Vagina (tissue), 2 donors: Measurements from ENCODE around the gene ATF6B. TPM values are rescaled to one million over a fixed set of nuclear protein-coding genes. Genes with fewer than 3 reads are reported as not detected.

Experiments
- DNase-seq, 2 donors: peaks; one replicate each; pipeline ENCODE4 v3.0.0-alpha.2; 2017; ENCODE audit errors: extremely low spot score in 2 of 2
- H3K27ac ChIP-seq: fragments of 200-600 bp; sonication (generic); one replicate; pipeline ENCODE4 v1.5.1; 2019
- H3K27me3 ChIP-seq: fragments of 200-600 bp; sonication (generic); one replicate; pipeline ENCODE4 v1.5.1; 2019
- H3K36me3 ChIP-seq, 2 donors: fragments of 200-600 bp; sonication (generic); one replicate each; pipeline ENCODE4 v1.5.1; 2017 to 2019
- H3K4me1 ChIP-seq: fragments of 200-600 bp; sonication (generic); one replicate; pipeline ENCODE4 v1.5.1; 2019
- H3K4me3 ChIP-seq, 2 donors: fragments of 200-600 bp; sonication (generic); 1 replicate in 1 of 2; 2 replicates in 1 of 2; pipeline ENCODE4 v1.5.1; 2016 to 2019
- H3K9me3 ChIP-seq: fragments of 200-600 bp; sonication (generic); one replicate; pipeline ENCODE4 v1.5.1; 2019
- CTCF ChIP-seq, 3 experiments: fragments of 450-650 bp in 2 of 3; fragments of 200-600 bp in 1 of 3; sonication (generic) in 1 of 3; IDR thresholded peaks; one replicate each; pipeline ENCODE4 v1.5.1; 2017 to 2019; ENCODE audit warnings: antibody characterized with exemption in 3 of 3, mild to moderate bottlenecking in 2 of 3, moderate library complexity in 2 of 3
- POLR2A ChIP-seq, 2 donors: fragments of 450-650 bp; IDR thresholded peaks; one replicate each; pipeline ENCODE4 v1.6.1; 2017; ENCODE audit warnings: antibody characterized with exemption in 2 of 2, mild to moderate bottlenecking in 2 of 2, moderate library complexity in 2 of 2
- POLR2AphosphoS5 ChIP-seq, 2 donors: sonication (generic); formaldehyde crosslinking; IDR thresholded peaks; one replicate each; pipeline ENCODE4 v1.9.0; 2017; ENCODE audit warnings: antibody characterized with exemption in 2 of 2, mild to moderate bottlenecking in 2 of 2, low read depth in 1 of 2; ENCODE audit not compliant: insufficient read depth in 1 of 2
- intact Hi-C: fragments of 100-400 bp; cut with DNase I; formaldehyde crosslinking; loops from one replicate; pipeline ENCODE4 v1.15.1; 2023
- total RNA-seq: library from RNA; depleted of rRNA; stranded (reverse); fragments of >200 nt; gene quantifications from one replicate; pipeline ENCODE4 v1.2.3, GENCODE V29; 2016

ATF6B gene
- total RNA-seq, 1 donor from 2014 or later, result 76.6 TPM

- peak overlapping the region; percentile 67 to 97 for H3K4me3 ChIP-seq
- intact Hi-C loops, result loop anchor here (10.0 kb wide), 2 partner anchors 48 to 118 kb away; partner anchors contain the start of genes AGPAT1 and RNF5
These were observed 1.2 kb downstream of the ATF6B start for GRCh38 chr6:32126880-32127279.

GRCh38 chr6:32123681-32124080, 4.4 kb downstream of the ATF6B start:
- TF ChIP-seq POLR2AphosphoS5 (IDR thresholded peaks at IDR 0.05; ENCODE audit: insufficient read depth in 1 of 2, low read depth in 1 of 2), result no peak
- TF ChIP-seq POLR2A (IDR thresholded peaks at IDR 0.05), result no peak
- no peak for TF ChIP-seq CTCF (IDR thresholded peaks at IDR 0.05)
- H3K4me1 ChIP-seq, result peaks cover 27% of the 10 kb centered on the region
- intact Hi-C loops, result loop anchor here (10.0 kb wide), 2 partner anchors 51 to 121 kb away; partner anchors contain the start of genes AGPAT1 and RNF5
- no peaks in the 10 kb centered on the region for H3K27me3 ChIP-seq
- H3K36me3 ChIP-seq, result peaks cover 0 to 60% of the 10 kb centered on the region in 2 donors
- H3K27ac ChIP-seq, result no peak overlapping the region
- H3K9me3 ChIP-seq, result no peaks in the 10 kb centered on the region
- H3K4me3 ChIP-seq, result no peak overlapping the region
- DNase-seq, result no peak

More at GRCh38 chr6:32126880-32127279, 1.2 kb downstream of the ATF6B start:
- Histone ChIP-seq H3K27me3 (no peaks in the 10 kb centered on the region), H3K9me3 (no peaks in the 10 kb centered on the region), H3K4me1 (peaks cover 38% of the 10 kb centered on the region), H3K27ac (peak overlapping the region; percentile 88), H3K36me3 (peaks cover 0 to 32% of the 10 kb centered on the region in 2 donors)
- no peak for TF ChIP-seq POLR2AphosphoS5 (IDR thresholded peaks at IDR 0.05; ENCODE audit: insufficient read depth in 1 of 2, low read depth in 1 of 2)
- no peak for TF ChIP-seq POLR2A (IDR thresholded peaks at IDR 0.05)
- no peak for TF ChIP-seq CTCF (IDR thresholded peaks at IDR 0.05)
- DNase-seq, result no peak

DNA sequence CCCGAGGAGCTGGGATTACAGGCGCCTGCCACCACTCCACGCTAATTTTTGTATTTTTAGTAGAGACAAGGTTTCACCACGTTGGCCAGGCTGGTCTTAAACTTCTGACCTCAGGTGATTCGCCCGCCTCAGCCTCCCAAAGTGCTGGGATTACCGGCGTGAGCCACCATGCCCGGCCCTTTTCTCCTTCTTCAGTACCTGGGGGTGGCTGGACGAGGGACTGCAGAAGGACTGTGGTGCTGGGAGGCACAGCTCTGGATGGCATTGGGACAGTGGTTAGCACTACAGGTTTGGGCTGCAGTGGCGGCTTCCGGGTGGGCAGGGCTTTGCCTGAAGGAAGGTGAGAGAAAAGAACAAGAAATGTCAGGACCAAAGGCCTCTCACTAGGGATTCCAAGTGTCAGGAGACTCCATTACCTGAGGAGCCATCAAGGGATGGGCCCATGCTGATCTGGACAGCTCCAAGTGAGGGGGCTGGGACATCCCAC, 7.4 kb downstream of the ATF6B start:
- TF ChIP-seq POLR2A (IDR thresholded peaks at IDR 0.05), result no peak
- TF ChIP-seq CTCF (IDR thresholded peaks at IDR 0.05), result no peak
- TF ChIP-seq POLR2AphosphoS5 (IDR thresholded peaks at IDR 0.05; ENCODE audit: insufficient read depth in 1 of 2, low read depth in 1 of 2), result no peak
- Histone ChIP-seq H3K9me3 (no peaks in the 10 kb centered on the region), H3K4me3 (no peak overlapping the region), H3K4me1 (peaks cover 6% of the 10 kb centered on the region), H3K36me3 (peaks cover 0 to 76% of the 10 kb centered on the region in 2 donors), H3K27ac (no peak overlapping the region), H3K27me3 (no peaks in the 10 kb centered on the region)
- peak in 1 of 2 donors; percentile 84 for DNase-seq
- intact Hi-C loops, result loop anchor here (10.0 kb wide), 2 partner anchors 54 to 124 kb away; partner anchors contain the start of genes AGPAT1 and RNF5

- Histone ChIP-seq H3K4me1 (peaks cover 16% of the 10 kb centered on the region), H3K4me3 (no peak overlapping the region), H3K27me3 (no peaks in the 10 kb centered on the region), H3K36me3 (peaks cover 0 to 64% of the 10 kb centered on the region in 2 donors), H3K9me3 (no peaks in the 10 kb centered on the region), H3K27ac (peak overlapping the region; percentile 34)
- TF ChIP-seq POLR2AphosphoS5 (IDR thresholded peaks at IDR 0.05; ENCODE audit: insufficient read depth in 1 of 2, low read depth in 1 of 2), result peak; percentile 56 to 71
- peak; percentile 73 to 89 (median 89) for TF ChIP-seq CTCF (IDR thresholded peaks at IDR 0.05)
- TF ChIP-seq POLR2A (IDR thresholded peaks at IDR 0.05), result no peak
- peak in 1 of 2 donors; percentile 90 for DNase-seq
- intact Hi-C loops, result loop anchor here (5.0 kb wide), 2 partner anchors 33 to 78 kb away; partner anchors contain the start of genes PPT2 and PRRT1
These were observed 9.0 kb downstream of the ATF6B start for GRCh38 chr6:32118782-32119628.
